Measurements from ENCODE around the gene PRKRIP1.
"Not testable (repeated sequence)": the region's sequence is repeated elsewhere in the genome, so short reads cannot be mapped to it uniquely, and the experiment has no call there.

GRCh38 chr7:102346983-102347382 lies 49.2 kb upstream of the PRKRIP1 start:
- TF ChIP-seq ZNF555 (tag by site-specific recombination; conservative IDR thresholded peaks at IDR 0.05); CTCF (tag by site-specific recombination; IDR thresholded peaks at IDR 0.05); MZF1 (tag by site-specific recombination; IDR thresholded peaks at IDR 0.05; ENCODE audit: borderline replicate concordance); ZFP37 (tag by site-specific recombination; IDR thresholded peaks at IDR 0.05); ZBTB7A (tag by site-specific recombination; IDR thresholded peaks at IDR 0.05; ENCODE audit: low read depth): not testable (repeated sequence)
